Measurements from ENCODE around the gene GRN. TPM values are rescaled to one million over a fixed set of nuclear protein-coding genes. Genes with fewer than 3 reads are reported as not detected.
A peak's percentile ranks its signal among the peaks of the same experiment; 100 is the strongest.

GRN gene
- total and polyA plus RNA-seq, 2 of the 8 experiments (the other 6 are each of a cell fraction or from before 2014, with no cell fraction given): 108 to 387 TPM

DNA sequence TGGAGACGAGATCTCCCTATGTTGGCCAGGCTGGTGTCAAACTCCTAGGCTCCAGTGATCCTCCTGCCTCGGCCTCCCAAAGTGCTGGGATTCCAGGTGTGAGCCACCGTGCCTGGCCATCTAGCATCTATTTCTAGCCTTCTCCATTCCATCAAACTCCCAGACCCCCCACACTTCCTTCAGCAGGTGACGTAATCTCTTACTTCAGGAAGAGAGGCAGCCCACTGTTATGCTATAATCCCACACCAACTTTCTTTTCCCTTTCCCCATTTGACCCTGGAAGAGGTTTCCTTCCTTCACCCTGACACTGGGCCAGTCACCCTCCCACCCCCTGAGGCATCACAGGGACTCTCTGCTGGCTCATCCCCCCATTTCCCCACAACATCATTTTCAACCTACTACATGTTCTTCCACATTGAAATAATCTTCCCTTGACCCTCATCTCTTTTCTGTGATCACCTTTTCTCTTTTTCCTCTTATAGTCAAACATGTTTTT lies 36.8 kb downstream of the GRN start:
- no peak for DNase-seq (ENCODE audit: low read depth in 1 of 2, low spot score in 2 of 2)
- Histone ChIP-seq H2BK15ac (ENCODE audit: low read length) (no peak overlapping the region), H4K91ac (replicated peaks; ENCODE audit: insufficient read length, low read length) (no peak overlapping the region), H3K4me2 (ENCODE audit: insufficient read depth in 1 of 2, low read depth in 2 of 2, low read length in 2 of 2) (no peak overlapping the region), H4K20me1 (replicated peaks in 1 of 2; ENCODE audit: control insufficient read depth in 1 of 2, insufficient read depth in 2 of 2, low read length in 2 of 2) (peaks cover 0 to 4% of the 10 kb centered on the region in 2 experiments), H3K18ac (ENCODE audit: extremely low read depth, low read length) (no peak overlapping the region), H3K14ac (ENCODE audit: insufficient read length) (no peak overlapping the region), H3K9ac (replicated peaks in 1 of 4; ENCODE audit: extremely low read depth in 1 of 4, low read depth in 3 of 4, low read length in 3 of 4) (no peak overlapping the region), H3K4me3 (ENCODE audit: extremely low read depth in 1 of 4, insufficient read depth in 2 of 4, low read depth in 3 of 4, low read length in 4 of 4) (no peak overlapping the region), H4K8ac (ENCODE audit: extremely low read depth, insufficient read depth, low read length) (no peak overlapping the region), H3K79me2 (ENCODE audit: control insufficient read depth in 1 of 2, insufficient read depth in 2 of 2, low read length in 2 of 2) (no peaks in the 10 kb centered on the region), H2BK5ac (ENCODE audit: low read depth, low read length) (no peak overlapping the region), H3K27me3 (replicated peaks in 1 of 4; ENCODE audit: control insufficient read depth in 3 of 4, extremely low read depth in 1 of 4, insufficient read depth in 3 of 4, low read length in 3 of 4) (peaks cover 10 to 34% (median 31%) of the 10 kb centered on the region in 4 experiments), H3K4ac (replicated peaks; ENCODE audit: insufficient read length, low read depth, low read length) (no peak overlapping the region), H2BK20ac (ENCODE audit: low read length) (no peak overlapping the region), H2AK5ac (ENCODE audit: low read depth, low read length) (no peak overlapping the region), H2BK120ac (replicated peaks; ENCODE audit: low read depth, low read length) (no peak overlapping the region), H3K9me3 (ENCODE audit: insufficient read depth in 2 of 2, low read depth in 1 of 2, low read length in 1 of 2) (no peaks in the 10 kb centered on the region), H3K56ac (replicated peaks; ENCODE audit: insufficient read length, low read depth, low read length) (no peak overlapping the region), H3K23me2 (ENCODE audit: low read depth, low read length) (peaks cover 12% of the 10 kb centered on the region; the same call in 1 of the 2 replicates), H2BK12ac (ENCODE audit: low read depth, low read length) (peak overlapping the region; percentile 9; the same call in 1 of the 2 replicates), H3K27ac (ENCODE audit: low read depth, low read length) (no peak overlapping the region), H3K4me1 (replicated peaks in 1 of 4; ENCODE audit: control insufficient read depth in 3 of 4, insufficient read depth in 4 of 4, low read length in 3 of 4) (peaks cover 3 to 21% (median 7%) of the 10 kb centered on the region in 4 experiments; a peak in 6 of 7 replicates), H3K36me3 (ENCODE audit: control insufficient read depth in 2 of 4, insufficient read depth in 4 of 4, low read length in 3 of 4) (no peaks in the 10 kb centered on the region), H3K79me1 (ENCODE audit: low read depth, low read length) (no peaks in the 10 kb centered on the region), H3K23ac (ENCODE audit: insufficient read length) (no peak overlapping the region), H2AFZ (ENCODE audit: low read length) (no peak overlapping the region), H4K5ac (ENCODE audit: insufficient read length, low read depth, low read length) (no peak overlapping the region)
- POLR2A ChIA-PET (ENCODE audit: partially characterized antibody): interaction anchor here (0.7 to 1.4 kb wide), 2 partner anchors 10 to 13 kb away, joined by 3 to 5 read pairs; no protein-coding TSS in a partner anchor
- 95% methylated on average over 4 of the region's 4 CpGs; no CpG with 5 or more reads in 1 of the 2 experiments for WGBS, 2 experiments (ENCODE audit: extremely low coverage in 1 of 2, insufficient coverage in 1 of 2, insufficient read length in 1 of 2, insufficient replicate concordance in 2 of 2, low coverage in 1 of 2, low lambda C conversion rate in 2 of 2, missing lambda C conversion rate in 1 of 2)
- no peak for TF ChIP-seq BCL11A (IDR thresholded peaks at IDR 0.05; ENCODE audit: low read depth in 2 of 2, low read length in 2 of 2)
- no peak for TF ChIP-seq YY1 (IDR thresholded peaks at IDR 0.05; ENCODE audit: low read depth, low read length)
- no peak for TF ChIP-seq TEAD4 (IDR thresholded peaks at IDR 0.05; ENCODE audit: low read depth, low read length)
- TF ChIP-seq SRF (IDR thresholded peaks at IDR 0.05; ENCODE audit: low read depth, low read length): no peak
- TF ChIP-seq, protein P1, sequence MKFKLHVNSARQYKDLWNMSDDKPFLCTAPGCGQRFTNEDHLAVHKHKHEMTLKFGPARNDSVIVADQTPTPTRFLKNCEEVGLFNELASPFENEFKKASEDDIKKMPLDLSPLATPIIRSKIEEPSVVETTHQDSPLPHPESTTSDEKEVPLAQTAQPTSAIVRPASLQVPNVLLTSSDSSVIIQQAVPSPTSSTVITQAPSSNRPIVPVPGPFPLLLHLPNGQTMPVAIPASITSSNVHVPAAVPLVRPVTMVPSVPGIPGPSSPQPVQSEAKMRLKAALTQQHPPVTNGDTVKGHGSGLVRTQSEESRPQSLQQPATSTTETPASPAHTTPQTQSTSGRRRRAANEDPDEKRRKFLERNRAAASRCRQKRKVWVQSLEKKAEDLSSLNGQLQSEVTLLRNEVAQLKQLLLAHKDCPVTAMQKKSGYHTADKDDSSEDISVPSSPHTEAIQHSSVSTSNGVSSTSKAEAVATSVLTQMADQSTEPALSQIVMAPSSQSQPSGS (IDR thresholded peaks at IDR 0.05; ENCODE audit: low read length): no peak
- CTCF ChIA-PET (ENCODE audit: partially characterized antibody): interaction anchor here (0.8 to 1.0 kb wide), 2 partner anchors 19 to 24 kb away, joined by 3 to 4 read pairs; no protein-coding TSS in a partner anchor
- no peak for FAIRE-seq
